ENCODE data around the gene SPAG6.

- TF ChIP-seq CTCF (conservative IDR thresholded peaks at IDR 0.05) = no peak
- TF ChIP-seq ZFX (IDR thresholded peaks at IDR 0.05) = no peak
These were observed 88.6 kb downstream of the SPAG6 start for GRCh38 chr10:22433875-22434274.
